PC-3 (cell line): ENCODE data around the gene IL1RAPL1.

ENCODE experiments used
- CTCF ChIP-seq: fragments of 300-600 bp; sonication (generic); conservative IDR thresholded peaks from 2 replicates; pipeline ENCODE4 v1.5.1; 2017; ENCODE audit warnings: antibody characterized with exemption, low read depth, mild to moderate bottlenecking, low read length
- EZH2 ChIP-seq: fragments of 300-600 bp; sonication (generic); IDR thresholded peaks from one replicate; pipeline ENCODE4 v1.6.1; 2017; ENCODE audit warnings: antibody characterized with exemption, mild to moderate bottlenecking, low read length; ENCODE audit not compliant: unreplicated experiment
- EZH2phosphoT487 ChIP-seq: fragments of 300-600 bp; sonication (generic); IDR thresholded peaks from 2 replicates; pipeline ENCODE4 v1.6.1; 2018; ENCODE audit warnings: mild to moderate bottlenecking, antibody characterized with exemption, low read length, borderline replicate concordance

GRCh38 chrX:28552322-28552721 lies 34.9 kb upstream of the IL1RAPL1 start:
- no peak for TF ChIP-seq CTCF
- no peak for TF ChIP-seq EZH2
- no peak for TF ChIP-seq EZH2phosphoT487
